ENCODE measurements around the gene FAM131B. TPM values are rescaled to one million over a fixed set of nuclear protein-coding genes. Genes with fewer than 3 reads are reported as not detected.

The FAM131B gene
- total RNA-seq, 2 donors from 2014 or later = 1.9 to 3.6 TPM

GRCh38 chr7:143401265-143401664 is 38.8 kb upstream of the FAM131B start:
- H3K27me3 ChIP-seq (ENCODE audit: control insufficient read depth, insufficient read depth, low read length, poor library complexity, severe bottlenecking) = no peaks in the 10 kb centered on the region
- no peaks in the 10 kb centered on the region for H3K9me3 Mint-ChIP-seq
- 95 to 97% methylated on average over 9 to 12 of the region's 12 CpGs for WGBS, 2 experiments (ENCODE audit: insufficient coverage in 1 of 2, insufficient read length in 1 of 2)
- no peak overlapping the region for H3K27ac Mint-ChIP-seq
- no peaks in the 10 kb centered on the region for H3K9me3 ChIP-seq (ENCODE audit: control insufficient read depth, low read length)
- no peak for TF ChIP-seq CTCF (conservative IDR thresholded peaks at IDR 0.05)
- peaks cover 8% of the 10 kb centered on the region for H3K36me3 ChIP-seq (ENCODE audit: control insufficient read depth, insufficient read depth, low read length)
- H3K9ac ChIP-seq (ENCODE audit: extremely low read depth, low read length, poor library complexity, severe bottlenecking) = no peak overlapping the region
- H3K27me3 Mint-ChIP-seq (ENCODE audit: insufficient read depth) = no peaks in the 10 kb centered on the region
- peaks cover 9% of the 10 kb centered on the region for H3K4me1 ChIP-seq (ENCODE audit: control insufficient read depth, insufficient read depth, low read length)
- H3K4me1 Mint-ChIP-seq = peaks cover 15% of the 10 kb centered on the region
- no peak for DNase-seq
- peaks cover 70% of the 10 kb centered on the region for H3K36me3 Mint-ChIP-seq (ENCODE audit: low read depth)
- no peak overlapping the region for H3K27ac ChIP-seq (ENCODE audit: low read depth, low read length)
- H3K4me3 ChIP-seq (ENCODE audit: low read length) = no peak overlapping the region
- no peak overlapping the region for H3K4me3 Mint-ChIP-seq

- no peak overlapping the region for H3K9ac ChIP-seq (ENCODE audit: extremely low read depth, low read length, poor library complexity, severe bottlenecking)
- 93 to 100% methylated on average over 3 to 20 of the region's 20 CpGs for WGBS, 2 experiments (ENCODE audit: insufficient coverage in 1 of 2, insufficient read length in 1 of 2)
- H3K9me3 ChIP-seq (ENCODE audit: control insufficient read depth, low read length) = no peaks in the 10 kb centered on the region
- H3K27ac ChIP-seq (ENCODE audit: low read depth, low read length) = no peak overlapping the region
- H3K27me3 ChIP-seq (ENCODE audit: control insufficient read depth, insufficient read depth, low read length, poor library complexity, severe bottlenecking) = no peaks in the 10 kb centered on the region
- peaks cover 8% of the 10 kb centered on the region for H3K36me3 ChIP-seq (ENCODE audit: control insufficient read depth, insufficient read depth, low read length)
- H3K4me1 ChIP-seq (ENCODE audit: control insufficient read depth, insufficient read depth, low read length) = no peaks in the 10 kb centered on the region
- H3K27ac Mint-ChIP-seq = no peak overlapping the region
- H3K4me1 Mint-ChIP-seq = no peaks in the 10 kb centered on the region
- peaks cover 73% of the 10 kb centered on the region for H3K36me3 Mint-ChIP-seq (ENCODE audit: low read depth)
- H3K27me3 Mint-ChIP-seq (ENCODE audit: insufficient read depth) = no peaks in the 10 kb centered on the region
- no peak for DNase-seq
- H3K4me3 Mint-ChIP-seq = no peak overlapping the region
- no peak for TF ChIP-seq CTCF (conservative IDR thresholded peaks at IDR 0.05)
- H3K9me3 Mint-ChIP-seq = no peaks in the 10 kb centered on the region
- H3K4me3 ChIP-seq (ENCODE audit: low read length) = no peak overlapping the region
Measured at GRCh38 chr7:143399642-143400041, 37.1 kb upstream of the FAM131B start.

- Histone ChIP-seq H3K9ac (ENCODE audit: extremely low read depth, low read length, poor library complexity, severe bottlenecking) (no peak overlapping the region), H3K9me3 (ENCODE audit: control insufficient read depth, low read length) (no peaks in the 10 kb centered on the region), H3K4me3 (ENCODE audit: low read length) (no peak overlapping the region), H3K4me1 (ENCODE audit: control insufficient read depth, insufficient read depth, low read length) (no peaks in the 10 kb centered on the region), H3K27ac (ENCODE audit: low read depth, low read length) (no peak overlapping the region), H3K27me3 (ENCODE audit: control insufficient read depth, insufficient read depth, low read length, poor library complexity, severe bottlenecking) (no peaks in the 10 kb centered on the region), H3K36me3 (ENCODE audit: control insufficient read depth, insufficient read depth, low read length) (peaks cover 8% of the 10 kb centered on the region)
- no peaks in the 10 kb centered on the region for H3K27me3 Mint-ChIP-seq (ENCODE audit: insufficient read depth)
- H3K9me3 Mint-ChIP-seq = no peaks in the 10 kb centered on the region
- H3K4me1 Mint-ChIP-seq = no peaks in the 10 kb centered on the region
- H3K4me3 Mint-ChIP-seq = no peak overlapping the region
- TF ChIP-seq CTCF (conservative IDR thresholded peaks at IDR 0.05) = no peak
- DNase-seq = no peak
- peaks cover 71% of the 10 kb centered on the region for H3K36me3 Mint-ChIP-seq (ENCODE audit: low read depth)
- H3K27ac Mint-ChIP-seq = no peak overlapping the region
- WGBS, 2 experiments (ENCODE audit: insufficient coverage in 1 of 2, insufficient read length in 1 of 2) = 93 to 95% methylated on average over 4 to 8 of the region's 8 CpGs
Measured at GRCh38 chr7:143399151-143399550, 36.6 kb upstream of the FAM131B start.

All from endodermal cell (in vitro differentiated cells).